HG02798 (cell line): Measurements from ENCODE around the gene SNX32.

Experiments
- ATAC-seq: cut with Tn5 transposase; IDR thresholded peaks from one replicate; pipeline ENCODE4 v1.9.1; 2021; ENCODE audit warnings: mild to moderate bottlenecking; ENCODE audit not compliant: unreplicated experiment, poor library complexity

Gene SNX32

DNA sequence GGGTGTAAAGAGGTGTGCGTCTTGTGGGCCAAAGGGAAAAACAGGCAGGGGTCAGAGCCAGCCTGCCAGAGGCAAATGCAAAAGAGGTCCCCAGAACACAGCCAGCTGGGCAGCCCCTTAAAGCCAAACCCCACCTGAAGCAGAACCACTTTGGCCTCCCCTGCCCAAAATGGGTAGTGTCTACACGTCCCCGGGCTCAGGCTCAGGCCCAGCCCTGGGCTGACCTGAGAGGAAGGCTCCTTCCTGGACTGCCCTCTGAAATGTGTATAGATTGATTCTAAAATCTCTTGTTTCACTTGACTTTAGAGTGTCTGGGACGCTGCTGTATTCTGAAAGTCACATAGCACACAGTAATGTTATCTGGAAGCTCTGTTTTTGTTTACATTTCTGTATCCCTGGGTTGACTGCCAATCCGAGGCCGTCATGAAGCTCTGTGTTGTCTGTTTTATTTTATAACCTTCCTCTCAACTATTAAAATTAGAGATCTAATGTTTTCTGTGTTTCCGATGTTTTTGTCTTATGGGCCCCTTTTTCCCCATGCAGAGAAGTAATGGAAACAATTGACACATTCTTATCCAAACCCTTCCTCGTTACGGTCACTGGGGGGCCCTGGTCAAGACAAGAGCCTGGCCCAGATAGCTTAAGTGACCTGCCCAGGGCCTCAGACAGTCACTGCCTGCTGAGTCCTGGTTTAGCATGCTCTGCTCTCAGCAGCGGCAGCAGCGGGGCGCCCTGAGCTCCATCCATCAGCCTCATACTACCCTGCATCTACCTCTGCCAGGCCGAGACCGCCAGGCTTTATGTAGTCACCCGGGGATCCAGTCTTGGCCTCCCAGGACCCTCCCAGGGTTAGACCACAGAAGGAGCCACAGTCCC is 36.8 kb upstream of the SNX32 start:
- ATAC-seq = no peak

DNA sequence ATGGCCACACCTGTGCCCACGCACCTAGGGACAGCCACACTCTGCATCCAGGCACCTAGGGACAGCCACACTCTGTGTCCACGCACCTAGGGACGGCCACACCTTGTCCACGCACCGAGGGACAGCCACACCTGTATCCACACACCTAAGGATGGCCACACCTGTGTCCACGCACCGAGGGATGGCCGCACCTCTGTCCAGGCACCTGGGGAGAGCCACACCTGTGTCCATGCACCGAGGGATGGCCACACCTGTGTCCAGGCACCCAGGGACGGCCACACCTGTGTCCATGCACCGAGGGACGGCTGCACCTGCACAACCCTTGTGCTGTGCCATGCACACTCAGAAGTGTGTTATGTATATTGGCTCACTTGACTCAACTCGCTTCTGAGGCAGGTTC is 36.1 kb upstream of the SNX32 start:
- no peak for ATAC-seq

DNA sequence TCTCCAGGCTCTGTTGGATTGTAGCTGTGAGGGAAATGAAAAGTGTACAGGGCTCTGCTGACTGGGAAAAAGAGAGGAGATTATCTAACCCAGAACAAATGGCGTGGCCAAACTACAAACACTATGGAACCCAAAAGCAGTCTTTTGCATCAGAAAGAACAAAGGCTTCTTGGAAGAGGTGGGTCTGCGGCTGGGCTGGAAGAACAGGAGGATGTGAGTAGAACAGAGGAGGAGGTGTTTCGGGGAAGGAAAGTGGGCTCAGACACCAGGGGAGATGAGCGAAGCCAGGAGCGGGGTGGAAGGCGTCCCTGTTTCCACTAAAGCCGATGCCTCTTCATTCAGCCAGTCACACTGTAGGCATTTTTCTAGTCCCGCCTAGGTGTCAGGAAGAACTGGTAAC is 34.9 kb upstream of the SNX32 start:
- ATAC-seq = no peak

- no peak for ATAC-seq
These were observed 32.4 kb upstream of the SNX32 start for GRCh38 chr11:65801153-65801987.

GRCh38 chr11:65802841-65803240 is 30.9 kb upstream of the SNX32 start:
- ATAC-seq = peak; percentile 86

- no peak for ATAC-seq
These were observed 29.8 kb upstream of the SNX32 start for GRCh38 chr11:65803797-65804492.

GRCh38 chr11:65806979-65807378 is 26.8 kb upstream of the SNX32 start:
- ATAC-seq = no peak

DNA sequence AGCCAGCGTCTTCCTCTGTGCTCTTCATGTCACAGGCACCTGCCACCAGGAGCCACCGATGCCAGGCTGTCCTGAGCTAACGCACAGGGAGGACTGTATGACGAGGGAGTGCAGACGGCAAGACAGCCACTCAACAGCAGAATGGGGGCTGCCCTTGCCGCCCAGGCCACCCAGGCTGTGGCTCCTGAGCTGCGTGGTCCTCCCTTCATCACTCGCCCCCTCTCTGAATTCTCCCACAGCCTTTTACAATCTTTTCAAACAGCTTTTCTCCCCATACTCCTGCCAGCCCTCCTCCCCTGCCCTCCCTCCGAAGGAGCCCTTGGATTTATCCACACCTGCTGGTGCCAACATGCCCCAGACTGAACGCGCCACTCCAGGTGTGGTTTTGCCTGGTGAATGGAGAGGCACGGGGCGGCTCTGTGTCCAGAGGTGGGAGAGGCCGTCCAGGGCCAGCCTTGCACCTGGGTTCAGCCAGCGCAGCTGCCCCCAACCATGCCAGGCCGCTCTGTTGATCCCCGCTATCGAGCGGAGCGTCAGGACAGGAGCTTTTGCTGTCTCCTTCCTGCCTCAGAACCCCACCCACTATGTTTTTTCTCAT is 24.9 kb upstream of the SNX32 start:
- no peak for ATAC-seq

DNA sequence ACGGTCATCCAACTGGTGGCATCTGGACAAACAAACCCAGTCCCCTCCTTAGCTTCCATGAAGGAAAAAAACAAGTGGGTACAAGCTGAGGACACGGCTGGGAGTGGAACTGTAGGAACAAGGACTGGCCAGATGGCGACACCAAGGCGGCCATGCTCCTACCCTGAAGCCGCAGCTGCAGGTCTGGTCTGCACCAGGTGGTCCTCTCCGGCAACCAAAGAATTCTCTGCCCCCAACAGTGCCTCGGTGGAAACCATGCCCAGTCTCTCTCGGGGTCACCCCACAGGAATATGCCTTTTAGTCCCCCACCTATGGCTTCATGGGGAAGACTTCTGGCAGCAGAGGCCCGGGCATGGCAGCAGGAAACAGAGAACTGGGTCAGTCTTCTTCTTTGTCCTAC is 24.3 kb upstream of the SNX32 start:
- ATAC-seq = no peak

GRCh38 chr11:65810046-65810868 is 23.5 kb upstream of the SNX32 start:
- no peak for ATAC-seq

GRCh38 chr11:65811764-65812475 is 21.8 kb upstream of the SNX32 start:
- ATAC-seq = no peak

GRCh38 chr11:65814131-65814985 is 19.4 kb upstream of the SNX32 start:
- no peak for ATAC-seq

DNA sequence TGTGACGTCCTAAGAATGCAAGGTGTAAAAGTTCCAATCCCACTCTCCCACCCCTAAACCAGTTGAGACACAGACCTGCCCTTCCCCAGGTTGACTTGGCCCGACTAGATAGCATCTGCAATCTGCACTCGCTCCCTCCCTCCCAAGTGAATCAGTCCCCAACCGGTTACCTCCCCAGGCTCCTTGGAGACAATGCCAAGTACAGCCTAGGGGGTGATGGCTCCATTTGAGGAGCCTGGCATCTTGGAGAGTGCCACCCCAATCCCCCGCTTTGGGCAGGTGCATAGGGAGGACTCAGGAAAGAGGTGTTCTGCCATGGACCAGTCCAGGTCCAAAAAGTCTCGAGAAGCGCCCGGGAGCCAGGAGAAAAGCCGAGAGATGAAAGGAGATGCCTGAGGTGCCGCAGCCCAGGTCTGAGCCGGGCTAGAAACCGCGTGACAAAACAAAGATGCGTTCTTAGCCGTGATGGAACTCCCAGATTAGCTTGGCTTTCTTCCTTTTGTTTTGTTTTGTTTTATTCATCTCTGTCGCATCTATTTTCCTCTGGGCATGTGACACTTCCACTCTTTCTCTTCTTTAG is 18.7 kb upstream of the SNX32 start:
- no peak for ATAC-seq

- ATAC-seq = no peak
These were observed 17.1 kb upstream of the SNX32 start for GRCh38 chr11:65816696-65817095.

GRCh38 chr11:65817312-65817834 is 16.4 kb upstream of the SNX32 start:
- no peak for ATAC-seq

- peak; percentile 91 for ATAC-seq
These were observed 15.7 kb upstream of the SNX32 start for GRCh38 chr11:65817835-65818680.

DNA sequence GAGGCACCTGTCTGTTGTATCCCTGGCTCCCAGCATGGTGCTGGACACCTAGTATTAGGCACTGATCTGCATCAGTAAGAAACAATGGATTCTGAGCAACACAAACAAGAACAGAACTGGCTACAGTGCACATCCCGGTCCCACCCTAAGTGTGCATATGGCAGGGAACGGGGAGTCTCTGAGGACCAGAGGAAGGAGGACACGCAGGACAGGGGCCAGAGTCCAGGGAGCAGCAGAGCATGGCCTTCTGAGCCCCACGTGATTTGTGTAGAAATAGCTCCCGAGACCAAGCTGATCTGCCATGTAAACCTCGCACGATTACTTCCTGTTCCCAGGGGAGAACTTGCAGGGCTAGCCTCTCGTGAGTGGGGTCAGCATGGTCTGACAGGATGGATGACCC is 12.7 kb upstream of the SNX32 start:
- ATAC-seq = no peak
